HL-60 (cell line): ENCODE measurements around the gene CERS5.

Source experiments
- CTCF ChIP-seq: IDR thresholded peaks from one replicate; pipeline ENCODE4 v1.5.1; 2011; ENCODE audit warnings: low read length, control low read depth, inconsistent platforms; ENCODE audit not compliant: insufficient read depth
- GABPA ChIP-seq: IDR thresholded peaks from 2 replicates; pipeline ENCODE4 v1.6.1; 2012; ENCODE audit warnings: low read depth
- POLR2AphosphoS5 ChIP-seq: IDR thresholded peaks from 2 replicates; pipeline ENCODE4 v1.6.1; 2012; ENCODE audit warnings: low read depth

GRCh38 chr12:50185301-50185895 lies 18.2 kb upstream of the CERS5 start:
- no peak for TF ChIP-seq CTCF
- no peak for TF ChIP-seq POLR2AphosphoS5
- TF ChIP-seq GABPA: no peak
